GM23338 (cell line): Measurements from ENCODE around the gene RAB11FIP4. TPM values are rescaled to one million over a fixed set of nuclear protein-coding genes. Genes with fewer than 3 reads are reported as not detected.

Source experiments
- ATAC-seq: fragments of 200-7000 bp; cut with Tn5 transposase; 3 replicates; pipeline ENCODE4 v1.9.1; 2020
- DNase-seq: peaks from one replicate; pipeline ENCODE4 v3.0.0-alpha.2; 2015; ENCODE audit warnings: low spot score
- H2AFZ ChIP-seq: fragments of 200-600 bp; sonication (generic); 2 replicates; pipeline ENCODE4 v1.8.0; 2016; ENCODE audit warnings: antibody characterized with exemption, mild to moderate bottlenecking, moderate library complexity
- H3F3A ChIP-seq: fragments of 200-600 bp; sonication (generic); replicated peaks from 2 replicates; pipeline ENCODE4 v1.8.0; 2017; ENCODE audit warnings: antibody characterized with exemption, mixed run types, low read depth
- H3K27ac ChIP-seq: fragments of 200-600 bp; sonication (generic); 2 replicates; pipeline ENCODE4 v1.6.1; 2016; ENCODE audit warnings: low read depth
- H3K27me3 ChIP-seq: fragments of 200-600 bp; sonication (generic); 2 replicates; pipeline ENCODE4 v1.8.0; 2016; ENCODE audit warnings: mild to moderate bottlenecking, mixed run types, moderate library complexity; ENCODE audit not compliant: insufficient read depth
- H3K36me3 ChIP-seq: fragments of 200-600 bp; sonication (generic); 2 replicates; pipeline ENCODE4 v1.8.0; 2016; ENCODE audit warnings: mild to moderate bottlenecking; ENCODE audit not compliant: insufficient read depth
- H3K4me1 ChIP-seq: fragments of 200-600 bp; sonication (generic); 2 replicates; pipeline ENCODE4 v1.8.0; 2016; ENCODE audit warnings: mild to moderate bottlenecking, moderate library complexity; ENCODE audit not compliant: insufficient read depth
- H3K4me2 ChIP-seq: fragments of 200-600 bp; sonication (generic); 2 replicates; pipeline ENCODE4 v1.7.1; 2017; ENCODE audit warnings: mixed run types
- H3K4me3 ChIP-seq: fragments of 200-600 bp; sonication (generic); 2 replicates; pipeline ENCODE4 v1.6.1; 2016; ENCODE audit warnings: mixed run types
- H3K79me2 ChIP-seq: fragments of 200-600 bp; sonication (generic); replicated peaks from 2 replicates; pipeline ENCODE4 v1.8.0; 2017; ENCODE audit warnings: mild to moderate bottlenecking; ENCODE audit not compliant: insufficient read depth
- H3K9me2 ChIP-seq: fragments of 200-600 bp; sonication (generic); 2 replicates; pipeline ENCODE4 v1.8.0; 2017; ENCODE audit not compliant: insufficient read depth
- H4K20me1 ChIP-seq: fragments of 200-600 bp; sonication (generic); replicated peaks from 2 replicates; pipeline ENCODE4 v1.8.0; 2017; ENCODE audit warnings: mild to moderate bottlenecking; ENCODE audit not compliant: insufficient read depth
- H3K27ac Mint-ChIP-seq: 2 replicates; pipeline ENCODE4 v1.8.0; 2020; ENCODE audit warnings: inconsistent platforms, mild to moderate bottlenecking, moderate library complexity, mixed read lengths
- H3K27me3 Mint-ChIP-seq: 3 replicates; pipeline ENCODE4 v1.8.0; 2022; ENCODE audit warnings: low read depth, mild to moderate bottlenecking, moderate library complexity, mixed read lengths, inconsistent platforms; ENCODE audit not compliant: insufficient read depth, poor library complexity
- H3K36me3 Mint-ChIP-seq: 3 replicates; pipeline ENCODE4 v1.8.0; 2021; ENCODE audit warnings: low read depth, mild to moderate bottlenecking, inconsistent platforms, moderate library complexity, mixed read lengths
- H3K4me1 Mint-ChIP-seq: 3 replicates; pipeline ENCODE4 v1.8.0; 2020; ENCODE audit warnings: mild to moderate bottlenecking, inconsistent platforms, mixed read lengths
- H3K4me3 Mint-ChIP-seq: 3 replicates; pipeline ENCODE4 v1.8.0; 2021; ENCODE audit warnings: moderate library complexity, mild to moderate bottlenecking, inconsistent platforms, mixed read lengths
- H3K9me3 Mint-ChIP-seq: 3 replicates; pipeline ENCODE4 v1.8.0; 2020; ENCODE audit warnings: moderate library complexity, mild to moderate bottlenecking, inconsistent platforms, mixed read lengths
- CREB1 ChIP-seq: fragments of 250-450 bp; sonication (Bioruptor Pico); IDR thresholded peaks from 2 replicates; pipeline ENCODE4 v1.5.0; 2020; ENCODE audit warnings: low read depth, mild to moderate bottlenecking, moderate library complexity
- CTCF ChIP-seq, 2 experiments: fragments of 200-600 bp in 1 of 2; sonication (generic) in 1 of 2; conservative IDR thresholded peaks; 2 replicates each; pipeline versions ENCODE4 v1.5.1 to v1.6.1; 2016 to 2017; ENCODE audit warnings: antibody characterized with exemption in 2 of 2, low read depth in 2 of 2, mild to moderate bottlenecking in 2 of 2, moderate library complexity in 1 of 2
- EZH2 ChIP-seq: fragments of 200-600 bp; sonication (generic); IDR thresholded peaks from one replicate; pipeline ENCODE4 v1.8.0; 2017; ENCODE audit warnings: antibody characterized with exemption, mild to moderate bottlenecking, low read depth; ENCODE audit not compliant: unreplicated experiment
- EZH2phosphoT487 ChIP-seq: fragments of 200-600 bp; sonication (generic); IDR thresholded peaks from one replicate; pipeline ENCODE4 v1.8.1; 2018; ENCODE audit warnings: antibody characterized with exemption; ENCODE audit not compliant: unreplicated experiment
- JUNB ChIP-seq: IDR thresholded peaks from one replicate; pipeline ENCODE4 v1.6.1; 2016; ENCODE audit warnings: antibody characterized with exemption; ENCODE audit not compliant: unreplicated experiment
- NANOG ChIP-seq: IDR thresholded peaks from 2 replicates; pipeline ENCODE4 v1.6.1; 2016; ENCODE audit warnings: antibody characterized with exemption, borderline replicate concordance
- POLR2AphosphoS5 ChIP-seq: IDR thresholded peaks from 2 replicates; pipeline ENCODE4 v1.6.1; 2016; ENCODE audit warnings: antibody characterized with exemption, low read depth
- STAT1 ChIP-seq: IDR thresholded peaks from one replicate; pipeline ENCODE4 v1.6.1; 2016; ENCODE audit warnings: antibody characterized with exemption; ENCODE audit not compliant: unreplicated experiment
- ZNF114 ChIP-seq: fragments of 250-450 bp; sonication (Bioruptor Pico); IDR thresholded peaks from 2 replicates; pipeline ENCODE4 v1.5.0; 2020; ENCODE audit warnings: mild to moderate bottlenecking, moderate library complexity
- ZNF331 ChIP-seq: fragments of 250-450 bp; sonication (Bioruptor Pico); IDR thresholded peaks from 2 replicates; pipeline ENCODE4 v1.5.0; 2020; ENCODE audit warnings: low read depth, mild to moderate bottlenecking, moderate library complexity
- ZNF462 ChIP-seq: fragments of 250-450 bp; sonication (Bioruptor Pico); IDR thresholded peaks from 2 replicates; pipeline ENCODE4 v1.5.0; 2020; ENCODE audit warnings: mild to moderate bottlenecking, moderate library complexity
- polyA plus RNA-seq: library from polyadenylated mRNA; unstranded; fragments of >200 nt; fragmentation: Nextera tagmentation; extraction: Ambion mirVana; gene quantifications from 2 replicates; pipeline ENCODE4 v1.2.1, GENCODE V29; 2016
- total RNA-seq: library from RNA; depleted of rRNA; stranded (reverse); fragments of >200 nt; shearing (Covaris generic); gene quantifications from 2 replicates; pipeline ENCODE4 v1.2.3, GENCODE V29; 2014
- TF ChIP-seq, protein P1 (sequence below): IDR thresholded peaks from 2 replicates; pipeline ENCODE4 v1.6.1; 2016; ENCODE audit warnings: antibody characterized with exemption
- TF ChIP-seq, protein P2 (sequence below): IDR thresholded peaks from one replicate; pipeline ENCODE4 v1.6.1; 2018; ENCODE audit warnings: antibody characterized with exemption; ENCODE audit not compliant: unreplicated experiment

The RAB11FIP4 gene
- total and polyA plus RNA-seq, 2 experiments from 2014 or later, result 26.0 to 65.6 TPM

DNA sequence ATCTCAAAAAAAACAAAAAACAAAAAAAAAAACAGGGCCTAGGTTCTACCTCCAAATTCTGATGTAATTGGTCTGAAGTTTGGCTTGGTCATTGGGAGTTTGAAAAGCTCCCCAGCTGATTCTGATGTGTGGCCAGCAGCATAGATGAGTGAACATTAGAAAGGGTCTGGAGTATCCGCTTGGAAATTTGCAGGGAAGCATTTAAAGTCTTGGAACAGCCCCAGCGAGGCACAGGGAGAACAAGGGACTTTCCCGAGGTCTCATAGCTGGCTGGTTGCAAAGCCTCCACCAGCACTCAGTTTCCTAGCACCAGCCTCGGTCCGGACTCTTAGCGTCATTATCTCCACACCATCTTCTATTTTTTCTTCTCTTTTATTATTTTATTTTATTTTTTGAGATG lies 70.8 kb downstream of the RAB11FIP4 start:
- Histone ChIP-seq H3K27ac (no peak overlapping the region), H3K4me3 (no peak overlapping the region), H3K4me2 (no peak overlapping the region), H3F3A (no peaks in the 10 kb centered on the region), H3K4me1 (no peaks in the 10 kb centered on the region), H3K79me2 (no peaks in the 10 kb centered on the region), H4K20me1 (no peaks in the 10 kb centered on the region), H3K9me2 (no peaks in the 10 kb centered on the region), H3K27me3 (no peaks in the 10 kb centered on the region), H2AFZ (no peak overlapping the region), H3K36me3 (no peaks in the 10 kb centered on the region)
- no peak for TF ChIP-seq CTCF (conservative IDR thresholded peaks at IDR 0.05; ENCODE audit: low read depth in 2 of 2)
- TF ChIP-seq, protein P1, sequence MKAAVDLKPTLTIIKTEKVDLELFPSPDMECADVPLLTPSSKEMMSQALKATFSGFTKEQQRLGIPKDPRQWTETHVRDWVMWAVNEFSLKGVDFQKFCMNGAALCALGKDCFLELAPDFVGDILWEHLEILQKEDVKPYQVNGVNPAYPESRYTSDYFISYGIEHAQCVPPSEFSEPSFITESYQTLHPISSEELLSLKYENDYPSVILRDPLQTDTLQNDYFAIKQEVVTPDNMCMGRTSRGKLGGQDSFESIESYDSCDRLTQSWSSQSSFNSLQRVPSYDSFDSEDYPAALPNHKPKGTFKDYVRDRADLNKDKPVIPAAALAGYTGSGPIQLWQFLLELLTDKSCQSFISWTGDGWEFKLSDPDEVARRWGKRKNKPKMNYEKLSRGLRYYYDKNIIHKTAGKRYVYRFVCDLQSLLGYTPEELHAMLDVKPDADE, result no peak
- TF ChIP-seq JUNB, result no peak
- no peak for TF ChIP-seq ZNF462
- TF ChIP-seq EZH2phosphoT487, result no peak
- no peak for TF ChIP-seq ZNF331 (CRISPR knock-in tag)
- TF ChIP-seq POLR2AphosphoS5, result no peak
- TF ChIP-seq, protein P2, sequence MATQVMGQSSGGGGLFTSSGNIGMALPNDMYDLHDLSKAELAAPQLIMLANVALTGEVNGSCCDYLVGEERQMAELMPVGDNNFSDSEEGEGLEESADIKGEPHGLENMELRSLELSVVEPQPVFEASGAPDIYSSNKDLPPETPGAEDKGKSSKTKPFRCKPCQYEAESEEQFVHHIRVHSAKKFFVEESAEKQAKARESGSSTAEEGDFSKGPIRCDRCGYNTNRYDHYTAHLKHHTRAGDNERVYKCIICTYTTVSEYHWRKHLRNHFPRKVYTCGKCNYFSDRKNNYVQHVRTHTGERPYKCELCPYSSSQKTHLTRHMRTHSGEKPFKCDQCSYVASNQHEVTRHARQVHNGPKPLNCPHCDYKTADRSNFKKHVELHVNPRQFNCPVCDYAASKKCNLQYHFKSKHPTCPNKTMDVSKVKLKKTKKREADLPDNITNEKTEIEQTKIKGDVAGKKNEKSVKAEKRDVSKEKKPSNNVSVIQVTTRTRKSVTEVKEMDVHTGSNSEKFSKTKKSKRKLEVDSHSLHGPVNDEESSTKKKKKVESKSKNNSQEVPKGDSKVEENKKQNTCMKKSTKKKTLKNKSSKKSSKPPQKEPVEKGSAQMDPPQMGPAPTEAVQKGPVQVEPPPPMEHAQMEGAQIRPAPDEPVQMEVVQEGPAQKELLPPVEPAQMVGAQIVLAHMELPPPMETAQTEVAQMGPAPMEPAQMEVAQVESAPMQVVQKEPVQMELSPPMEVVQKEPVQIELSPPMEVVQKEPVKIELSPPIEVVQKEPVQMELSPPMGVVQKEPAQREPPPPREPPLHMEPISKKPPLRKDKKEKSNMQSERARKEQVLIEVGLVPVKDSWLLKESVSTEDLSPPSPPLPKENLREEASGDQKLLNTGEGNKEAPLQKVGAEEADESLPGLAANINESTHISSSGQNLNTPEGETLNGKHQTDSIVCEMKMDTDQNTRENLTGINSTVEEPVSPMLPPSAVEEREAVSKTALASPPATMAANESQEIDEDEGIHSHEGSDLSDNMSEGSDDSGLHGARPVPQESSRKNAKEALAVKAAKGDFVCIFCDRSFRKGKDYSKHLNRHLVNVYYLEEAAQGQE, result no peak
- TF ChIP-seq STAT1, result no peak
- no peak for TF ChIP-seq ZNF114 (CRISPR knock-in tag)
- no peak for TF ChIP-seq CREB1 (CRISPR knock-in tag)
- TF ChIP-seq EZH2, result no peak
- no peak for TF ChIP-seq NANOG
- DNase-seq (no peak), ATAC-seq (no peak)
- Mint-ChIP-seq H3K4me1 (peaks cover 5% of the 10 kb centered on the region), H3K27ac (no peak overlapping the region), H3K27me3 (peaks cover 5% of the 10 kb centered on the region), H3K9me3 (no peaks in the 10 kb centered on the region; the same call in 2 of the 3 replicates), H3K36me3 (no peaks in the 10 kb centered on the region), H3K4me3 (no peak overlapping the region)
